Memory B cell (primary cell): Measurements from ENCODE around the gene MYCT1.
"Not testable (repeated sequence)": the region's sequence is repeated elsewhere in the genome, so short reads cannot be mapped to it uniquely, and the experiment has no call there.

ENCODE experiments used
- ATAC-seq: fragments of 150-1000 bp; cut with Tn5 transposase; 2 replicates; pipeline ENCODE4 v1.10.0; 2021; ENCODE audit warnings: low read depth, mild to moderate bottlenecking, moderate library complexity
- DNase-seq, 2 donors: peaks; one replicate each; pipeline ENCODE4 v3.0.0; 2022; ENCODE audit warnings: low spot score in 2 of 2
- H3K27ac Mint-ChIP-seq: one replicate; pipeline ENCODE4 v1.8.0; 2022; ENCODE audit warnings: mild to moderate bottlenecking, moderate library complexity, mixed read lengths
- H3K27me3 Mint-ChIP-seq: one replicate; pipeline ENCODE4 v1.8.0; 2022; ENCODE audit warnings: mixed read lengths
- H3K36me3 Mint-ChIP-seq: one replicate; pipeline ENCODE4 v1.8.0; 2022; ENCODE audit warnings: mild to moderate bottlenecking, mixed read lengths
- H3K4me1 Mint-ChIP-seq: one replicate; pipeline ENCODE4 v1.8.0; 2022; ENCODE audit warnings: mixed read lengths
- H3K4me3 Mint-ChIP-seq: one replicate; pipeline ENCODE4 v1.8.0; 2022; ENCODE audit warnings: mild to moderate bottlenecking, moderate library complexity, mixed read lengths
- H3K9me3 Mint-ChIP-seq: one replicate; pipeline ENCODE4 v1.8.0; 2022; ENCODE audit warnings: mixed read lengths

Gene MYCT1

DNA sequence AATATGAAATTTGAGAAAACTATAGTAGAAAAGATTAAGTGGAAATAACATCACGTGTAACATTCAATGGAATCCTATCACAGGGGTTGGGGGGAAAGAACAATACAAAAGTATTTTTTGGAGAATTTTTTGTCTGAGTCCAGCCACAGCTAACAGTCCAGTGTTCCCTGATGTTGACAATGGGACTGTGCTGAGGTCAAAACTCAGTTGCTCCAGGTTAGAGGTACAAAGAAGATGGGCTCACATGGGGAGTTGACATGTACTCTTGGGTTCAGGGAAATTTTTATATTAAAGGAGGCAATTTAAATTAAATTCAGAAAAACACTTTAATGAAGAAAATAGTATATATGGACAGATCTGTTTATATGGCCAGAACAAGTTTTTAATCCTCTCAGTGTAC is 995 bp downstream of the MYCT1 start:
- Mint-ChIP-seq H3K27me3 (peaks cover 3% of the 10 kb centered on the region), H3K9me3 (no peaks in the 10 kb centered on the region), H3K4me1 (no peaks in the 10 kb centered on the region), H3K4me3 (no peak overlapping the region), H3K27ac (no peak overlapping the region), H3K36me3 (no peaks in the 10 kb centered on the region)
- no peak for DNase-seq
- ATAC-seq = no peak

DNA sequence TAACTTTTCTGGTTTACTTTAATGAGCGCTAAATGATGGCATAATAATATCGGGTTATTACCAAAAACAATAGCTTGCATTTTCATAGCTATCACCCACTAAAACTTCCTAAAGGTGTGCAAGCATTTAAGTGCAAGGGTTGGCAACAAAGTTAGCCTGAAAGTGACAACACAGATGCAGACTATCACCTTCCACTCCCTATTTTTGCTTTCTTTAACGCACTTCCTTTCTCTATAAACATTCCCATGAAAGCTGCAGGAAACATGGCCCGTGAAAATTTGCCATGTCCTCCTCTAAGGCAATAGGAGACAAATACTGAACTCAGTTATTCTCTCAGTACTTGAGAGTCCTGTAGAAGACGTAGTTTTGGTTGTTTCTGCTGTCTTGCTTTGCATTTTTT is 2.7 kb downstream of the MYCT1 start:
- Mint-ChIP-seq H3K27me3 (peaks cover 3% of the 10 kb centered on the region), H3K9me3 (no peaks in the 10 kb centered on the region), H3K36me3 (no peaks in the 10 kb centered on the region), H3K4me3 (no peak overlapping the region), H3K27ac (no peak overlapping the region), H3K4me1 (no peaks in the 10 kb centered on the region)
- no peak for DNase-seq
- ATAC-seq = no peak

DNA sequence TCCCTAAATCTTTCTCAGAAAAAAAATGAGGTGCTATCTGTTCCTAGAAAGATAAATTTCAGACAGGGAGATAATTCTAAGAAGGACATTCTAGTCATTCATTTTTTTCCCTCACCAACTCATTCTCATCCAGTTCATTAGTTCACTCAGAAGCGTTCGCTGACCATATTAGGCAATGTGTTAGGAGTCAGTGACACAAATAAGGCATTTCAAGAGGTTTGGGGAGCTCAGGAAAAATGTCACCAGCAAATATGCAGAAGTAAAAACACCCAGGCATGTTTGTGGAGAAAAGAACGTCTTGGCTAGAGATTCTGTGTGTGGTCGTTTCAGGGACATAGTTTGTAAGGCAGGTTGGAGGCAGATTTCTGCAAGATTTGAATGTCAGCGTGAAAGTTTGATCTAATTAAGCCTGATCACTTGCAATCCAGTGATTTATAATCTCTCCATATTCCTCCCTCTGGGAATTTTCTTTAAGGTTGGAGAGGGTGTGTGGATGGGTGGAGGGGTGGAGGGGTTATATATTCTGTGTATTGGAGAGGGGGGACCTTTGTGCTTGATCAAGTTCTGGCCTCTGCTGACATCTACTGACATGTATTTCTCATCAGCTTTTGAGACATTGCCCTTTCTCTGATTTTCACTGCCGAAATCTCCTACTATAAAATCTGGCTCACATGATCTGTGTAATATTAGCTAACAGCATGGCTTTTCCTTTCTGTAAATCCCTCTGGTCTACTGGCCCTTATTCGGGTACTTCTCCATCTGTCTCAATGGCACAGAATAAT is 3.6 kb downstream of the MYCT1 start:
- Mint-ChIP-seq H3K4me1 (no peaks in the 10 kb centered on the region), H3K4me3 (no peak overlapping the region), H3K27ac (no peak overlapping the region), H3K9me3 (no peaks in the 10 kb centered on the region), H3K36me3 (no peaks in the 10 kb centered on the region), H3K27me3 (peaks cover 3% of the 10 kb centered on the region)
- no peak for DNase-seq
- ATAC-seq = no peak

DNA sequence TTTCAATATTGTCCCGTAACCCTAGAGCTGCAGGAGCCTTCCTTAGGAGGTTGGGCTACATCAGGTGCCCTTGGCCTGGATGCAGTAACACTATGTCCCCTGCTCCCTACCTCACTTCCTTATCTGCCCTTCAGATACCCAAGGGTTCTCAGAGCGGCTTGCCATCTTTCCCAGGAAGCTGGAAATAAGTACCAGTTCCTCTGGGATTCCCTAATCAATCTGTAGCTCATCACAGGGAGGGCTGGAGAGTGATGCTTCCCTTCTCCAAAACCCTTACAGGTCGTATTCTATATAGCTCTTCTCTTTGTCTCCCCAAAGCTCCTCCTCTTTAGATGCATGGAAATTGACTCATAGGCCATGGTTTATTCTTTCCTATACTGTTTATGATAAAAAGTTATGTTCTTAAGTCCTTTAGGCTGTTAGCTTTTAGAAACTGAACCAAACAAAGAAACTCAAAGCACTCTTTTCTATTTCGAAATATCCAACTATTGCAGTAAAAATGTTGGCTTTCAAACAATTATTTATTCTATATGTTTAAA is 4.2 kb downstream of the MYCT1 start:
- H3K36me3 Mint-ChIP-seq = no peaks in the 10 kb centered on the region
- no peaks in the 10 kb centered on the region for H3K4me1 Mint-ChIP-seq
- no peak overlapping the region for H3K27ac Mint-ChIP-seq
- H3K27me3 Mint-ChIP-seq = peaks cover 3% of the 10 kb centered on the region
- DNase-seq = no peak
- H3K4me3 Mint-ChIP-seq = no peak overlapping the region
- ATAC-seq = no peak
- H3K9me3 Mint-ChIP-seq = no peaks in the 10 kb centered on the region

DNA sequence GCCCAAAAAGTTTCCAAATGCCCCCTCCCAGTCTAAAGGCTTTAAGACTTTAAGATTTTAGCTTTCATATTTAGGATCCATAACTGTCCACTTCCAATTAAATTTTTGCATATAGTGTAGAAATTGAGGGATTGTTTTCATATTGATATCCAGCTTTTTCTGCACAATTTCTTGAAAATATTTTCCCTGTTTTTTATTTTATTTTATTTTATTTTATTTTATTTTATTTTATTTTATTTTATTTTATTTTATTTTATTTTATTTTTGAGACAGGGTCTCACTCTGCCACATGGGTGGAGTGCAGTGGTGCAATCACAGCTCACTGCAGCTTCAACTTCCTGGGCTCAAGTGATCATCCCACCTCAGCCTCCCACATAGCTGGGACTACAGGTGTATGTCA is 6.1 kb downstream of the MYCT1 start:
- H3K9me3 Mint-ChIP-seq, ATAC-seq, H3K4me3 Mint-ChIP-seq, H3K36me3 Mint-ChIP-seq, H3K4me1 Mint-ChIP-seq, DNase-seq, H3K27ac Mint-ChIP-seq, H3K27me3 Mint-ChIP-seq: not testable (repeated sequence)

DNA sequence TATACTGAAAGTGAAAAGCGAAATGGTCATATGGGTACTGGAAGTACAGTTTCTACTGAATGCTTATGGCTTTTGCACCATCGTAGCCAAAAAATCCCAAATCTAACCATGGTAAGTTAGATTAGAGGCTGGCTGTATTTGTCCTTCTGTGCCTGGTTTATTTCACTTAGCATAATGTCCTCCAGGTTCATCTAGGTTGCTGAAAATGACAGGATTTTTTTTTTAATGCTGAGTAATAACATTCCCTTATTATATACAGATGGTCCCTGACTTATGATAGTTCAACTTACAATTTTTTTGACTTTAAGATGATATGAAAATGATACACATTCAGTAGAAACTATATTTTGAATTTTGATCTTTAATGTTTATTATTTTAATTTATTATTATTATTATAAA is 7.6 kb downstream of the MYCT1 start:
- no peak for DNase-seq
- peaks cover 3% of the 10 kb centered on the region for H3K9me3 Mint-ChIP-seq
- ATAC-seq = no peak
- H3K27ac Mint-ChIP-seq = no peak overlapping the region
- H3K4me3 Mint-ChIP-seq = no peak overlapping the region
- H3K36me3 Mint-ChIP-seq = no peaks in the 10 kb centered on the region
- no peaks in the 10 kb centered on the region for H3K27me3 Mint-ChIP-seq
- no peaks in the 10 kb centered on the region for H3K4me1 Mint-ChIP-seq

DNA sequence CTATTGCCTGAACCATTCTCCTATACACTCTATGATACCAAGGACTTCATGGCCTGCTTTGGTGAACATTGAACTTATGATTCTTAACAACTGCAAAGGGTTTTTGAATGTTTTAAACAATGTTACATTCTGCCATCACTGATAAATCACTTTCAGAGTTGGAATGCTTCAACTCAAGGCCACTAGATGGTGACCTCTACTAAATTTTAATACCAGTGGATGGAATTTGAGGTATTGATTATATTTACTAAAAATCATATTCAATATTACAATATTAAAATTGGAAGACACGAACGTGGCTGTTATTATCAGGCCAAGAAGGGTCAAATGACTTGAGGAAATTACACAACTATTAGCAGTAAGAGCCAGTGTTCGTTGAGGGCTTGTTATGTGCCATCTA is 18.6 kb downstream of the MYCT1 start:
- Mint-ChIP-seq H3K27ac (no peak overlapping the region), H3K4me3 (no peak overlapping the region), H3K4me1 (no peaks in the 10 kb centered on the region), H3K36me3 (no peaks in the 10 kb centered on the region), H3K27me3 (no peaks in the 10 kb centered on the region), H3K9me3 (peaks cover 8% of the 10 kb centered on the region)
- ATAC-seq (no peak), DNase-seq (no peak)

DNA sequence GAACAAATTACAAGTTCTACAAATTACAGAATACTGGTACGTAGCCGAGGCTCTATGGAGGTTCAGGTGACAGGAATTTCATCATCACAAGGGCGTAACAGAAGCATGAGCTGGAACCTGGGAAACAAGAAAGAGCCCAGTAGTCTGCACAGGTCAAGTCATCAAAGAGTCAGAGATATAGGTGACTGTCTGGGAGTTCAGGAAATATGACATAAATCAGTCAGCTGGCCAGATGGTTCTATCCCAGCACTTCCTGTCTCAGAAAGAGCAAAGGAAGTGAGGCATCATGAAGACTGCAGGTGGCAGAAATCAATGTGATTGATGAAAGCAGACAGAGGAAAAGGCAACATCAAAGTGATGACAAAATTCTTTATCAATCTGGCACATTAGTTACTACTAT is 23.3 kb downstream of the MYCT1 start:
- DNase-seq = no peak
- peaks cover 1% of the 10 kb centered on the region for H3K27me3 Mint-ChIP-seq
- no peaks in the 10 kb centered on the region for H3K9me3 Mint-ChIP-seq
- no peaks in the 10 kb centered on the region for H3K36me3 Mint-ChIP-seq
- H3K27ac Mint-ChIP-seq = no peak overlapping the region
- H3K4me1 Mint-ChIP-seq = no peaks in the 10 kb centered on the region
- no peak overlapping the region for H3K4me3 Mint-ChIP-seq
- no peak for ATAC-seq

DNA sequence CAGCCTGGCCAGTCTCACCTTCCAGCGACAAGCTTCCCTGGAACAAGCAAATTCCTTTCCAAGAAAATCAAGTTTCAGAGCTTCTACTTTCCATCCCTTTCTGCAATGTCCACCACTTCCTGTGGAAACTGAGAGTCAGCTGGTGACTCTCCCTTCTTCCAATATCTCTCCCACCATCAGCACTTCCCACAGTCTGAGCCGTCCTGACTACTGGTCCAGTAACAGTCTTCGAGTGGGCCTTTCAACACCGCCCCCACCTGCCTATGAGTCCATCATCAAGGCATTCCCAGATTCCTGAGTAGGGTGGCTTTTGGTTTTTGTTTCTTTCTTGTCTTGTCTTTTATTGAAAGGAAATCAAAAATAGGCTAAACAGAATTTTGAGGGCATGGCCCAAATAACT is 24.3 kb downstream of the MYCT1 start:
- Mint-ChIP-seq H3K27me3 (peaks cover 1% of the 10 kb centered on the region), H3K36me3 (no peaks in the 10 kb centered on the region), H3K4me1 (no peaks in the 10 kb centered on the region), H3K27ac (no peak overlapping the region), H3K9me3 (no peaks in the 10 kb centered on the region), H3K4me3 (no peak overlapping the region)
- no peak for ATAC-seq
- no peak for DNase-seq

DNA sequence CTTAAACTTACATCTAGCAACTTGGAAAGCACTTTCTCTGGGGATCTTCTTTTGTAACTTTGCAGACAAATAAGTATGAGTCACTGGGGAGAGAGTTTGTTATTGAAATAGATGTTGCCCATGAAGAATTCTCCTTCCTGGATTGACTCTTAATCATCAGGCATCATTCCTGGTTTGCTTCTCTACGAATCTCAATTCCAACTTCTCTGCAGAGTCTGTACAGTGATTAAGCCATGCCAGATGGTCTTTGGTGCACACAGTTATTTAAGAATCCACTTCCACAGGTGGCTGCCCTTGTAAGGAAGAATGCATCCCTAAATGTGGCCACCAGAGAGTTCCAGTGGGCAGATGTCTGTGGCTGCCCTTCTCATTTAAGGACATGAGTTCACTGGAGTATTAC is 25.7 kb downstream of the MYCT1 start:
- peaks cover 1% of the 10 kb centered on the region for H3K27me3 Mint-ChIP-seq
- no peaks in the 10 kb centered on the region for H3K36me3 Mint-ChIP-seq
- ATAC-seq = no peak
- no peak overlapping the region for H3K4me3 Mint-ChIP-seq
- no peaks in the 10 kb centered on the region for H3K4me1 Mint-ChIP-seq
- no peaks in the 10 kb centered on the region for H3K9me3 Mint-ChIP-seq
- H3K27ac Mint-ChIP-seq = no peak overlapping the region
- no peak for DNase-seq

DNA sequence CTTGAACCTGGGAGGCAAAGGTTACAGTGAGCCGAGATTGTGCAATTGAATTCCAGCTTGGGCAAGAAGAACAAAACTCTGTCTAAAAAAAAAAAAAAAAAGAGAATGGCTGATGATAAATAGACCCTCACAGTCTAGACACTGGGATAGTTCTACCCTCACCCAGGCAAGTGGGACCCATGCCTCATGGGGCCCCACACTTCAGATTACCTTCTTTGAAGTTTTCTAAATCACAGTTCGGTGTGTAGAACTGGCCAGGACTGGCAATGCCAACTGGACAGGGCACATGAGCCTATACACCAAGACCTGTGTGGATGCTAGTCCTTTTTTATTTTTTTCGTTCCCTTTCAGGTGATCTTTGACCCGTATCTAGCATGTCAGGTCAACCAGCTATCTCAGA is 28.6 kb downstream of the MYCT1 start:
- no peaks in the 10 kb centered on the region for H3K36me3 Mint-ChIP-seq
- ATAC-seq = no peak
- no peaks in the 10 kb centered on the region for H3K4me1 Mint-ChIP-seq

DNA sequence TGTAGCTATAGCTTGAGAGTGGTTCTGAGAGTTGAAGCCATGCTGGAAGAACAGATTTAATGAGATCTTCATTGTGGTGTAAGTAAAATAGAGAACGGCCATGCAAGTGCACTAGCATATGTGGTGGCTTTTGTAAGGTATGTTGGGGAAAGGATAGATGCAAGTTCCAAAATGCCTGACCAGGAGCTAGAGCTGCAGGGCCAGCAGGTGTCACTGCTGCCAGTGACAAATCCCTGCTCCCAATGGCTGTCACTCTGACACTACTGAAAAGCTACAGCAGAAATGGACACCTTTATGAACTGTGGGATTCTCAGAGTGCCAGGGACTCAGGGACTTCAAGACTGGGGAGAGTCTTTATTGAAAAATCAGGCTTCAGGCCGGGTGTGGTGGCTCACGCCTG is 29.8 kb downstream of the MYCT1 start:
- no peaks in the 10 kb centered on the region for H3K36me3 Mint-ChIP-seq
- no peak overlapping the region for H3K4me3 Mint-ChIP-seq
- ATAC-seq (no peak), DNase-seq (no peak)
- peaks cover 1% of the 10 kb centered on the region for H3K27me3 Mint-ChIP-seq
- no peak overlapping the region for H3K27ac Mint-ChIP-seq
- H3K4me1 Mint-ChIP-seq = no peaks in the 10 kb centered on the region
- no peaks in the 10 kb centered on the region for H3K9me3 Mint-ChIP-seq

More for the DNA sequence above, 28.6 kb downstream of the MYCT1 start:
- DNase-seq = no peak
- H3K9me3 Mint-ChIP-seq = no peaks in the 10 kb centered on the region
- no peak overlapping the region for H3K27ac Mint-ChIP-seq
- no peak overlapping the region for H3K4me3 Mint-ChIP-seq
- peaks cover 1% of the 10 kb centered on the region for H3K27me3 Mint-ChIP-seq

DNA sequence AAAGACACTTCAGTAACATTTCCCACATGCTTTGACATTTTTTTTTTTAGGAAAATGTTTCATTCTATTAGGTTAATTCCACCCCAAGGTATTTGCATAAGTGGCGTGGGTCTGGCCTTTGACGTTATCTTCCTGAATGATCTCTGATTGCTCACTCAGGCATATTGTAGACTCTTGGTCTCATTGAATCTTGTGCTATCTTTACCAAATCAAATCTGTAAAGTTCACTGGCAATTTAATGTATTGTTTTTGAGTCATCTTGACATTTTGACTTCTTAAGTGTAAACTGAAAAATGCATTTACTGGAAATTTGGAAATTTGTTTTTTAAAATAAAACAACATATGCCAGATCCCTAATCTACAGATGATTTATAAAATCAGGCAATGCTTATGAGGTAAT is 36.9 kb downstream of the MYCT1 start:
- H3K4me3 Mint-ChIP-seq = no peak overlapping the region
- H3K27ac Mint-ChIP-seq = no peak overlapping the region
- H3K4me1 Mint-ChIP-seq = no peaks in the 10 kb centered on the region
- H3K27me3 Mint-ChIP-seq = no peaks in the 10 kb centered on the region
- DNase-seq (no peak), ATAC-seq (no peak)
- H3K36me3 Mint-ChIP-seq = no peaks in the 10 kb centered on the region
- H3K9me3 Mint-ChIP-seq = no peaks in the 10 kb centered on the region

DNA sequence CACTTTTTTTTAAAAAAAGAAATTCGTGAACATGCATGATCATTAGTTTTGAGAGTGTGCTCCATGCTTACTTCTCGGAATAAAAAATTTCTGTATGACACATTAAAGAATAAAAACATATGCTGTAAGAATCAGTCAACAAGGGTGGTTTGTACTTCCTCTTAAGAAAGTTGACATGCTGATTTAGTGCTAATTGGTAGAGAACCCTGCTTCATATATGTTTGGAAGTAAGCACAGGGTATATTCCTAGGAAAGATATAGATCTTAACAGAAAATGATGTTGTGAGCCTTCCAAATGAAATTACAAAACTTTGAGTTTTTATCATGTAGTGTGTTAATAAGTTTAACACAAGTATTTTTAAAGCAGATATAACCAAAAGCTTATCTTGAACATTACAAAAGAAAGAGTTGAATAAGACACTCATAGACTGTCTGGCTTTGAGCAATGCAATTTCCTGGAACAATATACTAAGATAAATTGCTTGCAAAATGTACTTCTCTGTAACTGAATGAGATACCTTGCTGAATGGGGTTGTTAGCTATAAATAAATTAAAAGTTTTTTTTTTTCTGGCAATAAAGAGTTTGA is 39.1 kb downstream of the MYCT1 start:
- Mint-ChIP-seq H3K36me3 (no peaks in the 10 kb centered on the region), H3K27ac (no peak overlapping the region), H3K27me3 (no peaks in the 10 kb centered on the region), H3K9me3 (no peaks in the 10 kb centered on the region), H3K4me3 (no peak overlapping the region), H3K4me1 (no peaks in the 10 kb centered on the region)
- DNase-seq (no peak), ATAC-seq (no peak)
